ENCODE data around the gene ZNF519.
"Not testable (repeated sequence)": the region's sequence is repeated elsewhere in the genome, so short reads cannot be mapped to it uniquely, and the experiment has no call there.

The ZNF519 gene

DNA sequence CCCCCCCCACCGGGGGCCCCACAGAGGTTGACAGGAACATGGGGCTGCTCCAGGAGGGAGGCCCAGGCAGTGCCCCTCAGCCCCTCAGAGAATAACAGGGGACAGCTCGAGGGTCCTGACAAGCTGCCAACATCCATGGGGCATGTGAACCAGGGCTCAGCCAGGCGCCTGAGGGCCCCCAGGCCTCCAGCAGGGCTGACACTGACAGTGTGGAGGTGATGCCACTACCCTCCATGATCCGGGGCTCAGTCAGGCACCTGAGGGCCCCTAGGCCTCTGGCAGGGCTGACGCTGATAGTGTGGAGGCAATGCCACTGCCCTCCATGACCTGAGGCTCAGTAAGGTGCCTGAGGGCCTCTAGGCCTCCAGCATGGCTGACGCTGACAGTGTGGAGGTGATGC is 12.8 kb upstream of the ZNF519 start:
- not testable (repeated sequence) for H3K4me1 ChIP-seq (ENCODE audit: insufficient read depth, insufficient read length); H3K27me3 ChIP-seq (ENCODE audit: insufficient read depth, insufficient read length); DNase-seq (ENCODE audit: low read depth, low spot score)

DNA sequence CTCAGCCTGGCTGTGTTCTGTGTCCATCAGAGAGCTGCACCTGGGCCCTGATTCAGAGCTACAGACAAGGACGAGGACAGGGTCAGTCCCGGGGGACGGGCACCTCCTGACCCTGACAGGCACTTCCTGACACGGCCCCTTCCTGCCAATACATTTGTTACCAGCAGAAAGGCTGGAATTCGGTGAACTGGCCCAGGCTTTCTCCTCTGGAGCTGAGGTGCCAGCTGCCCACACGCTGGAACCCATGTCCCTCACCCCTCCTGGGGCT is 12.3 kb upstream of the ZNF519 start:
- TF ChIP-seq ZNF274 (IDR thresholded peaks at IDR 0.05; ENCODE audit: low read depth, low read length) (no peak), YY1 (IDR thresholded peaks at IDR 0.05; ENCODE audit: insufficient read depth, insufficient read length) (no peak), SUZ12 (IDR thresholded peaks at IDR 0.05; ENCODE audit: extremely low read depth, insufficient read depth, insufficient read length) (no peak)
- DNase-seq (ENCODE audit: low read depth, low spot score): no peak
- Histone ChIP-seq H3K9ac (ENCODE audit: insufficient read length, low read depth) (no peak overlapping the region), H3K4me1 (ENCODE audit: insufficient read depth, insufficient read length) (no peaks in the 10 kb centered on the region), H3K36me3 (ENCODE audit: insufficient read depth, insufficient read length, low read length) (no peaks in the 10 kb centered on the region), H3K9me3 (ENCODE audit: insufficient read depth, low read length) (no peaks in the 10 kb centered on the region), H3K4me3 (ENCODE audit: insufficient read length, low read depth) (no peak overlapping the region), H3K27me3 (ENCODE audit: insufficient read depth, insufficient read length) (no peaks in the 10 kb centered on the region)

More for the DNA sequence above, 12.8 kb upstream of the ZNF519 start:
- H3K9ac ChIP-seq (ENCODE audit: insufficient read length, low read depth); H3K4me3 ChIP-seq (ENCODE audit: insufficient read length, low read depth); H3K9me3 ChIP-seq (ENCODE audit: insufficient read depth, low read length); H3K36me3 ChIP-seq (ENCODE audit: insufficient read depth, insufficient read length, low read length): not testable (repeated sequence)

DNA sequence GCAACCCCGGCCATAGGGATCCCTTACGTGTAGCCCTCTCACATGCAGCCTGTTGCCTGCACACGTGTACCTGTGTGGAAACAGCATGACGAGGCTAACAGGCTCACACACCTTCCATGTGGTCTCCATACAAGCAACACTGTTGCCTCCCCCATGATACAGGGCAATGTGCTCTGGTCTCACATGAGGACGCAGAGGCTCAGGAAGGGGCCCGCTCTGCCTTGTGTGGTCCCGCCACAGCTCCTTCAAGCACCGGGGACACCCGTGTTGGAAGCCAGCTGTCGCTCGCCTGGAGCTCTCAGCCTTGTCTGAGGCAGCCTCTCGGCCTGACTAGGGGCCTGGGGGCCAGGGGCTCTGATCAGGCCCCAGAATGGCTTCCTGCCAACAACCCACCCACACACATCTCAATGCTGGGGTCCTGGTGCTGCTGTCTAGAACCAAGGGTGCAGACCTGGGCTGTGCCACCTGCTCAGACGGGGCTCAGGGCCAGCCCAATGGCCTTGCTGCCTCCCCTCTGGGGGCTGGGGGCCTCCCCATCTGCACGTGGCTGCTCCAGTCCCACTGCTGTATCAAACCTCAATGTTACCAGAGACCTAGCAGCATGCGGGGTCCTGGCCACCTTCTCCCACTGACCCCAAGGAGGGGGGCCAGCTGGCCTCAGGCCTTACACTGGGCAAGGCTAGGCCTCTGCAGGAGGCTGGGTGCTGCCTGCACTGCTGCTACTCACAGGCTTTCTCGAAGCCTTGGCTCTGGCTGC is 11.8 kb upstream of the ZNF519 start:
- H3K4me3 ChIP-seq (ENCODE audit: insufficient read length, low read depth); H3K9ac ChIP-seq (ENCODE audit: insufficient read length, low read depth); H3K4me1 ChIP-seq (ENCODE audit: insufficient read depth, insufficient read length); H3K36me3 ChIP-seq (ENCODE audit: insufficient read depth, insufficient read length, low read length); H3K9me3 ChIP-seq (ENCODE audit: insufficient read depth, low read length); DNase-seq (ENCODE audit: low read depth, low spot score); H3K27me3 ChIP-seq (ENCODE audit: insufficient read depth, insufficient read length): not testable (repeated sequence)

DNA sequence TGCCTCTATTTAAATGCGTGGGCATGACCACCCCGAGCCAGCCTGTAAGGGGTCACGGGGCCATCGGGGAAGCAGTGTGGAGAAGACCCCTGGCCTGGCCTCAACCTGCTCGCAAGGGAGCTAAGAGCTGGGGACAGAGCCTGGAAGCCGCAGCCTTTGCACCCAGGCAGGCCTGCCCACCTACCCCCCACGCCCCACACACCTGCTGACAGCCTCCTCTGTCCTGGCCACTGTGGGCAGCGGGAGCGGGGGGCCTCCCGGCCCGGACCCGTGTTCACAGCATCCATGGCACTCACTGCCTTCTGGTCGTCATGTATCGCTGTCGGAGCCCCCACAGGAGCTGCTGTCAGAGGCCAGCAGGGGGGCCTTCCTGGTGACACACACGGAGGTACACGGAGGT is 11.2 kb upstream of the ZNF519 start:
- not testable (repeated sequence) for H3K27me3 ChIP-seq (ENCODE audit: insufficient read depth, insufficient read length); H3K9me3 ChIP-seq (ENCODE audit: insufficient read depth, low read length); H3K9ac ChIP-seq (ENCODE audit: insufficient read length, low read depth); DNase-seq (ENCODE audit: low read depth, low spot score); H3K4me3 ChIP-seq (ENCODE audit: insufficient read length, low read depth); H3K36me3 ChIP-seq (ENCODE audit: insufficient read depth, insufficient read length, low read length); H3K4me1 ChIP-seq (ENCODE audit: insufficient read depth, insufficient read length)

DNA sequence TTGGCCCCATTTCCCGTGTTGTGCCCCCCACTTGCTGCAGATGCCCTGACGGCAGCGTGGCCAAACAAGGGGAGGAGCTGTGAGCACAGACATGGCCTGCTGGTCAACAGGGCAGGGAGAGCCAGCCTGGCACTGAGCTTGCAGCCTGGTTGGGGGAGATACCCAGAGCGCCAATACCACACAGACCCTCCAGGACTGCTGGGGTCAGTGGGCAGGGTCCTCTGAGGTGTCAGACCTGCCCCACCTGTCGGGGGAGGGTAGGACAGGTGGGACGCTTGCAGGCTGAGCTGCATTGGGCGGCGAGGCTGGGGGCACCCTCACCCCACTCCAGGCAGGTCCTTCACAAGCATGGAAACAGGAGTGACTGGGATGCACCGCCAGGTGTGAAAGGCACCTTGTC is 9.9 kb upstream of the ZNF519 start:
- H3K4me3 ChIP-seq (ENCODE audit: insufficient read length, low read depth); H3K4me1 ChIP-seq (ENCODE audit: insufficient read depth, insufficient read length); DNase-seq (ENCODE audit: low read depth, low spot score); H3K27me3 ChIP-seq (ENCODE audit: insufficient read depth, insufficient read length); H3K9me3 ChIP-seq (ENCODE audit: insufficient read depth, low read length); H3K9ac ChIP-seq (ENCODE audit: insufficient read length, low read depth); H3K36me3 ChIP-seq (ENCODE audit: insufficient read depth, insufficient read length, low read length): not testable (repeated sequence)

DNA sequence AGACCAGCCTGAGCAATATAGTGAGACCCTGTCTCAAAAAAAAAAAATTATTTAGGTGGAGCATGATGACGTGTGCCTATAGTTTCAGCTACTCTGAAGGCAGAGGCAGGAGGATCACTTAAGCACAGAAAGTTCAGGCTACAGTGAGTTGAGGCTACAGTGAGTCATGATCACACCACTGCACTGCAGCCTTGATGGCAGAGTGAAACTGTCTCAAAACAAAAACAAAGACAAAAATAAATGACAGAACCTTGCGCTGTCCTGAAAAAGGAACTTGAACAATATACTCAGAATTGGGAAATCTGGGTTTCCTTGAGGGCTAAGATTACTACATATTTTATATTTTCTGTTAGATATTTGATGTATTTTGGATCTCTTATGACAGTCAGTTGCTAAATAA is 7.3 kb upstream of the ZNF519 start:
- not testable (repeated sequence) for DNase-seq (ENCODE audit: low read depth, low spot score); H3K9me3 ChIP-seq (ENCODE audit: insufficient read depth, low read length); H3K27me3 ChIP-seq (ENCODE audit: insufficient read depth, insufficient read length); H3K4me3 ChIP-seq (ENCODE audit: insufficient read length, low read depth); H3K4me1 ChIP-seq (ENCODE audit: insufficient read depth, insufficient read length); H3K36me3 ChIP-seq (ENCODE audit: insufficient read depth, insufficient read length, low read length); H3K9ac ChIP-seq (ENCODE audit: insufficient read length, low read depth)

DNA sequence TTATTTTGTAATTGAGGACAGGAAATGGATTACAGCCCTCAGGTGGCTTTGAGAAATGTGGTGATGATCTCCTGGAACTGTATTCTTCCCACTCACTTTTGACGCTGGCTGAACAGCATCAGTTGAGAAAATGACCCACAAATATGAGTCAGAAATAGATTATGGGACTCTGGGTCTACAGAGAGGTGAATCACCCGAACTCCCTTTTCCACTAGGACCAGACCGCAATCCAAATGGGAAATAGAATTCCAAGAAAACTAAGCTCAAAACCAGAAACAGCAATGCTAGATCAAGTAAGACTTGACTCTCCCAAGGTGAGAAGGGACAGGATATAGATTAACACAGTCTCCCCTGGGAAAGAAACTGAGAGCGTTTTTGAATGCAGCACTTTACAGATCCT is 5.7 kb upstream of the ZNF519 start:
- not testable (repeated sequence) for DNase-seq (ENCODE audit: low read depth, low spot score); H3K4me3 ChIP-seq (ENCODE audit: insufficient read length, low read depth); H3K9me3 ChIP-seq (ENCODE audit: insufficient read depth, low read length); H3K4me1 ChIP-seq (ENCODE audit: insufficient read depth, insufficient read length); H3K36me3 ChIP-seq (ENCODE audit: insufficient read depth, insufficient read length, low read length); H3K27me3 ChIP-seq (ENCODE audit: insufficient read depth, insufficient read length); H3K9ac ChIP-seq (ENCODE audit: insufficient read length, low read depth)

DNA sequence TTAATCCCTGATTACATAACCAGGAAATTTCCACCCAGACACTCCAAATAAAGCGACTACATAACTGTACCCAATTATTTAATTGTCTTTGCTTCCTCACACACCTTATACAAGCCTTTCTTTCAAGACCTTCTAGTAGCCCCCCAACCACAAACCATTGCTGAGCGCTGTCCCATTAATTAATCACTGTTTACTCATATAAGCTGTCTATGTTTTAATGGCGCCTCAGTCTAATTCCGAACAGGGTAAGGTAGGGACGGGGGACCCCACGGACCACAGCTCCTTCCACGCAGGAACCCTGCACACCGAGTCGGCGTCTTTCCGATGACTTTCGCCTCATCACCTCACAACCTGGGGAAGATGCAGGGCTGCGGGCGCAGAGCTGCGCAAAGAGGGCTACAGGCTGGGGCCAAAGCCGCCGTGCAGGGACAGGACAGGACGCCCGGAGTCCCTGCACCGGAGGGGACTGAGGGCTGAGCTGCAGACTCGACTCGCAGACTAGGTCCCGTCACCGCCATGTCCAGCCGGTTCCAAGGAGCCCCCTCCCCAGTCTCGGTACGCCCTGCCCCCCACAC is 452 bp downstream of the ZNF519 start:
- H3K4me1 ChIP-seq (ENCODE audit: insufficient read depth, insufficient read length); H3K36me3 ChIP-seq (ENCODE audit: insufficient read depth, insufficient read length, low read length); H3K9me3 ChIP-seq (ENCODE audit: insufficient read depth, low read length); DNase-seq (ENCODE audit: low read depth, low spot score); H3K27me3 ChIP-seq (ENCODE audit: insufficient read depth, insufficient read length): not testable (repeated sequence)
- H3K9ac ChIP-seq (ENCODE audit: insufficient read length, low read depth): peak overlapping the region; percentile 80
- peak overlapping the region; percentile 75 for H3K4me3 ChIP-seq (ENCODE audit: insufficient read length, low read depth)

DNA sequence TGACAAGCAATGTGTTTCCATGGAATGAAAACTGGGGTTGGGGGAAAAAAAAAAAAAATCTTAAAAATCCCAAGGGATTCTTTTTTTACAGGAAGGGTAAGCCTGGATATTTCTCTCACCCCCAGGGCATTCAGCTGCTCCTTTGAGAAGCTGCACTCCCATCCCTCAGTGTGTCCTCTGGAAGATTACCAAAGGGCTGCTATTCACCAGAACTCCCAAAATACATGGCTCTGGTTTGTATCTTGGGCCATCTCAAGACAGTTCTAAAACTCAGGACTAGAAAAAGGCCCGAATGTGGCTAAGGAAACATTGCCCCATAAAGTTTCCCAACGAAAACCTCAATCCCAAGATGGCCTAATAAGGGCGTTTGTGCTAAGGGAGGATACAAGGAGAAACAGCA is 1.4 kb downstream of the ZNF519 start:
- H3K4me3 ChIP-seq (ENCODE audit: insufficient read length, low read depth): peak overlapping the region; percentile 75
- H3K36me3 ChIP-seq (ENCODE audit: insufficient read depth, insufficient read length, low read length); H3K4me1 ChIP-seq (ENCODE audit: insufficient read depth, insufficient read length); H3K9me3 ChIP-seq (ENCODE audit: insufficient read depth, low read length); H3K9ac ChIP-seq (ENCODE audit: insufficient read length, low read depth); H3K27me3 ChIP-seq (ENCODE audit: insufficient read depth, insufficient read length); DNase-seq (ENCODE audit: low read depth, low spot score): not testable (repeated sequence)
